Upper lobe of left lung (tissue), 6 donors: ENCODE measurements around the gene RFX7. TPM values are rescaled to one million over a fixed set of nuclear protein-coding genes. Genes with fewer than 3 reads are reported as not detected.

Experiments
- ATAC-seq, 2 donors: fragments of 200-7000 bp; cut with Tn5 transposase; one replicate each; pipeline ENCODE4 v1.9.1; 2022; ENCODE audit warnings: mild to moderate bottlenecking in 2 of 2, moderate library complexity in 2 of 2; ENCODE audit not compliant: low FRiP score in 2 of 2
- DNase-seq, 2 donors: peaks; one replicate each; pipeline ENCODE4 v3.0.0-alpha.2; 2019 to 2020
- H3K27ac ChIP-seq, 4 donors: fragments of 200-600 bp; sonication (generic); one replicate each; pipeline ENCODE4 v1.5.1; 2016 to 2019
- H3K27me3 ChIP-seq, 4 donors: fragments of 200-600 bp; sonication (generic); one replicate each; pipeline ENCODE4 v1.5.1; 2017 to 2019
- H3K36me3 ChIP-seq, 4 donors: fragments of 200-600 bp; sonication (generic); one replicate each; pipeline ENCODE4 v1.5.1; 2016 to 2019
- H3K4me1 ChIP-seq, 4 donors: fragments of 200-600 bp; sonication (generic); one replicate each; pipeline ENCODE4 v1.5.1; 2018 to 2019
- H3K4me3 ChIP-seq, 4 donors: fragments of 200-600 bp; sonication (generic); one replicate each; pipeline ENCODE4 v1.5.1; 2017 to 2019; ENCODE audit warnings: mild to moderate bottlenecking in 2 of 4, moderate library complexity in 1 of 4
- H3K9me3 ChIP-seq, 4 donors: fragments of 200-600 bp; sonication (generic); one replicate each; pipeline ENCODE4 v1.5.1; 2018 to 2019
- CTCF ChIP-seq, 6 experiments: fragments of 450-650 bp in 4 of 6; fragments of 200-600 bp in 2 of 6; sonication (generic) in 2 of 6; IDR thresholded peaks; one replicate each; pipeline ENCODE4 v1.5.1; 2016 to 2019; ENCODE audit warnings: antibody characterized with exemption in 6 of 6
- EP300 ChIP-seq, 4 donors: sonication (generic); formaldehyde crosslinking; IDR thresholded peaks; one replicate each; pipeline ENCODE4 v1.5.1; 2017; ENCODE audit warnings: antibody characterized with exemption in 4 of 4, control low read depth in 2 of 4
- POLR2A ChIP-seq, 4 donors: fragments of 450-650 bp; IDR thresholded peaks; one replicate each; pipeline ENCODE4 v1.5.1; 2016 to 2017; ENCODE audit warnings: antibody characterized with exemption in 4 of 4, mild to moderate bottlenecking in 2 of 4
- POLR2AphosphoS5 ChIP-seq, 2 donors: sonication (generic); formaldehyde crosslinking; IDR thresholded peaks; one replicate each; pipeline ENCODE4 v1.5.1; 2017; ENCODE audit warnings: antibody characterized with exemption in 2 of 2
- WGBS, 2 donors: methylation state at CpG; one replicate each; pipeline ENCODE4 v1.1.5; 2017 to 2018; 5-methylcytosine and 5-hydroxymethylcytosine counted together
- total RNA-seq, 6 donors: library from RNA; depleted of rRNA in 4 of 6; stranded (reverse); fragments of >200 nt in 4 of 6; gene quantifications; one replicate each; pipeline versions ENCODE4 v1.1.0 to v1.2.1, GENCODE V29; 2016 to 2021
- donor health status: DM: no; HTN: no; CAD: no; lungs with moderate emphysema.
- donor health status: DM: no; HTN: yes; CAD: no; lungs with severe emphysema.

RFX7 gene
- total RNA-seq, 6 donors from 2014 or later = 8.0 to 17.9 (median 12.5) TPM

GRCh38 chr15:56082263-56082761 is 161.4 kb downstream of the RFX7 start:
- Histone ChIP-seq H3K4me3 (no peak overlapping the region), H3K27me3 (no peaks in the 10 kb centered on the region), H3K4me1 (no peaks in the 10 kb centered on the region), H3K9me3 (no peaks in the 10 kb centered on the region), H3K27ac (no peak overlapping the region), H3K36me3 (no peaks in the 10 kb centered on the region)
- no peak for DNase-seq
- TF ChIP-seq POLR2A (IDR thresholded peaks at IDR 0.05) = no peak
- no peak for TF ChIP-seq POLR2AphosphoS5 (IDR thresholded peaks at IDR 0.05)
- TF ChIP-seq EP300 (IDR thresholded peaks at IDR 0.05) = no peak
- TF ChIP-seq CTCF (IDR thresholded peaks at IDR 0.05) = no peak
- 68 to 75% methylated on average over 3 of the region's 3 CpGs for WGBS, 2 donors
- ATAC-seq = no peak

GRCh38 chr15:56077081-56077480 is 166.6 kb downstream of the RFX7 start:
- H3K4me1 ChIP-seq = no peaks in the 10 kb centered on the region
- 69 to 84% methylated on average over 5 of the region's 5 CpGs for WGBS, 2 donors
- H3K9me3 ChIP-seq = no peaks in the 10 kb centered on the region
- H3K27ac ChIP-seq = no peak overlapping the region
- H3K36me3 ChIP-seq = no peaks in the 10 kb centered on the region
- DNase-seq (no peak), ATAC-seq (no peak)
- TF ChIP-seq POLR2AphosphoS5 (IDR thresholded peaks at IDR 0.05) (no peak), EP300 (IDR thresholded peaks at IDR 0.05) (no peak), CTCF (IDR thresholded peaks at IDR 0.05) (no peak), POLR2A (IDR thresholded peaks at IDR 0.05) (no peak)
- no peaks in the 10 kb centered on the region for H3K27me3 ChIP-seq
- H3K4me3 ChIP-seq = no peak overlapping the region

- H3K4me1 ChIP-seq = no peaks in the 10 kb centered on the region
- H3K4me3 ChIP-seq = no peak overlapping the region
- ATAC-seq = no peak
- no peak for DNase-seq
- no peak overlapping the region for H3K27ac ChIP-seq
- TF ChIP-seq POLR2A (IDR thresholded peaks at IDR 0.05) (no peak), EP300 (IDR thresholded peaks at IDR 0.05) (no peak), POLR2AphosphoS5 (IDR thresholded peaks at IDR 0.05) (no peak), CTCF (IDR thresholded peaks at IDR 0.05) (no peak)
- H3K9me3 ChIP-seq = no peaks in the 10 kb centered on the region
- no peaks in the 10 kb centered on the region for H3K27me3 ChIP-seq
- H3K36me3 ChIP-seq = no peaks in the 10 kb centered on the region
- WGBS, 2 donors = 73 to 81% methylated on average over 2 of the region's 2 CpGs
Measured at GRCh38 chr15:56076640-56077039, 167.0 kb downstream of the RFX7 start.

- H3K27me3 ChIP-seq = no peaks in the 10 kb centered on the region
- DNase-seq (no peak), ATAC-seq (no peak)
- H3K4me1 ChIP-seq = no peaks in the 10 kb centered on the region
- H3K9me3 ChIP-seq = no peaks in the 10 kb centered on the region
- 49 to 52% methylated on average over 5 of the region's 5 CpGs for WGBS, 2 donors
- no peak overlapping the region for H3K4me3 ChIP-seq
- no peak overlapping the region for H3K27ac ChIP-seq
- TF ChIP-seq POLR2AphosphoS5 (IDR thresholded peaks at IDR 0.05) (no peak), EP300 (IDR thresholded peaks at IDR 0.05) (no peak), POLR2A (IDR thresholded peaks at IDR 0.05) (no peak), CTCF (IDR thresholded peaks at IDR 0.05) (no peak)
- no peaks in the 10 kb centered on the region for H3K36me3 ChIP-seq
Measured at GRCh38 chr15:56074481-56075265, 169.0 kb downstream of the RFX7 start.

GRCh38 chr15:56064152-56064551 is 179.5 kb downstream of the RFX7 start:
- no peaks in the 10 kb centered on the region for H3K27me3 ChIP-seq
- H3K9me3 ChIP-seq = no peaks in the 10 kb centered on the region
- DNase-seq (no peak), ATAC-seq (no peak)
- no peaks in the 10 kb centered on the region for H3K36me3 ChIP-seq
- TF ChIP-seq POLR2A (IDR thresholded peaks at IDR 0.05) (no peak), EP300 (IDR thresholded peaks at IDR 0.05) (no peak), POLR2AphosphoS5 (IDR thresholded peaks at IDR 0.05) (no peak), CTCF (IDR thresholded peaks at IDR 0.05) (no peak)
- H3K27ac ChIP-seq = no peak overlapping the region
- no peak overlapping the region for H3K4me3 ChIP-seq
- no peaks in the 10 kb centered on the region for H3K4me1 ChIP-seq
- 76 to 84% methylated on average over 3 of the region's 3 CpGs for WGBS, 2 donors
